GM18873 (cell line): Measurements from ENCODE around the gene NLRP9.

Source experiments
- ATAC-seq: cut with Tn5 transposase; IDR thresholded peaks from one replicate; pipeline ENCODE4 v1.9.1; 2021; ENCODE audit warnings: mild to moderate bottlenecking, moderate library complexity, moderate number of reproducible peaks; ENCODE audit not compliant: unreplicated experiment, low FRiP score

NLRP9 gene

DNA sequence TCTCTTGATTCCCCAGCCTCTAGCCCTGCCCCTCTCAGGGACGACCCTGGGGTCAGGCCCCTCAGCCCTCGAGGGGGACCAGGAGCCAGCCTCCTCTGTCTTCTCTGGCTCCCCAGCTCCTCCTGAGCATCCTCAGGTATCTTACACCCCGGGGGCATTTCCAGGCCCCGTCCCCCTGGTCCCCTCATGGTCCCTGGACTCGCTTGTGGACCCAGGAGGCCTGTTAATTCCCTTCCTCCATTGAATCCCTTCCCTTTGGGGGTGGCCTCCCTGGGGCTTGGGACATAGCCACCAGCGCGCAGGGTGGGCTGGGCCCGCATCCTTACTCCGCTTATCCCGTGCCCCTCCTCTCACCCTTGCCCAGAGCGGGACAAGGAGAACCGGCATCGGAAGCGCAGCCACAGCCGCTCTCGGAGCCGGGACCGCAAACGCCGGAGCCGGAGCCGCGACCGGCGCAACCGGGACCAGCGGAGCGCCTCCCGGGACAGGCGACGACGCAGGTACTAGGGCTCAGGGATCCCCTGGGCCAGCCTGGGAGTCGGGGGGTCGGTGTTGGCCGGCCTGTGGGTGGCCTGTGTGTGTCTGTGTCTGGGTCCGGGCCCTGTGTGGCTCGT is 79.2 kb downstream of the NLRP9 start:
- ATAC-seq, result no peak
